NCI-H1417 treated with DMSO at 0.1 percent for 48 hours (cell line): ENCODE results near the gene SDR9C7.
"Not testable (repeated sequence)": the region's sequence is repeated elsewhere in the genome, so short reads cannot be mapped to it uniquely, and the experiment has no call there.

ENCODE experiments used
- DNase-seq: peaks from one replicate; lab custom pipeline; 2025; lab: John Stamatoyannopoulos, UW

Gene SDR9C7

GRCh38 chr12:56916296-56916995 lies 17.8 kb downstream of the SDR9C7 start:
- no peak for DNase-seq

GRCh38 chr12:56914724-56915123 lies 19.5 kb downstream of the SDR9C7 start:
- no peak for DNase-seq

- no peak for DNase-seq
These were observed 20.0 kb downstream of the SDR9C7 start for GRCh38 chr12:56914256-56914655.

GRCh38 chr12:56909403-56909802 lies 24.8 kb downstream of the SDR9C7 start:
- not testable (repeated sequence) for DNase-seq

- no peak for DNase-seq
These were observed 26.1 kb downstream of the SDR9C7 start for GRCh38 chr12:56908136-56908535.

- DNase-seq = no peak
These were observed 28.4 kb downstream of the SDR9C7 start for GRCh38 chr12:56905852-56906251.

GRCh38 chr12:56903374-56903773 lies 30.8 kb downstream of the SDR9C7 start:
- DNase-seq = no peak

GRCh38 chr12:56901313-56901712 lies 32.9 kb downstream of the SDR9C7 start:
- DNase-seq = not testable (repeated sequence)

- no peak for DNase-seq
These were observed 33.6 kb downstream of the SDR9C7 start for GRCh38 chr12:56900583-56900982.

GRCh38 chr12:56898938-56899337 lies 35.3 kb downstream of the SDR9C7 start:
- DNase-seq = no peak

GRCh38 chr12:56897844-56898361 lies 36.3 kb downstream of the SDR9C7 start:
- no peak for DNase-seq

GRCh38 chr12:56896082-56896481 lies 38.1 kb downstream of the SDR9C7 start:
- no peak for DNase-seq

GRCh38 chr12:56894698-56895368 lies 39.4 kb downstream of the SDR9C7 start:
- DNase-seq = no peak

GRCh38 chr12:56891885-56892284 lies 42.3 kb downstream of the SDR9C7 start:
- DNase-seq = not testable (repeated sequence)

GRCh38 chr12:56886319-56886718 lies 47.9 kb downstream of the SDR9C7 start:
- DNase-seq = no peak

- no peak for DNase-seq
These were observed 48.9 kb downstream of the SDR9C7 start for GRCh38 chr12:56885316-56885715.

GRCh38 chr12:56884421-56884820 lies 49.8 kb downstream of the SDR9C7 start:
- no peak for DNase-seq

- not testable (repeated sequence) for DNase-seq
These were observed 51.8 kb downstream of the SDR9C7 start for GRCh38 chr12:56882407-56882806.

GRCh38 chr12:56880125-56880992 lies 53.8 kb downstream of the SDR9C7 start:
- no peak for DNase-seq

GRCh38 chr12:56879240-56880124 lies 54.7 kb downstream of the SDR9C7 start:
- DNase-seq = not testable (repeated sequence)

- no peak for DNase-seq
These were observed 56.2 kb downstream of the SDR9C7 start for GRCh38 chr12:56878010-56878339.
